Chondrocyte (in vitro differentiated cells): ENCODE data around the gene PHF23. TPM values are rescaled to one million over a fixed set of nuclear protein-coding genes. Genes with fewer than 3 reads are reported as not detected.
A peak's percentile ranks its signal among the peaks of the same experiment; 100 is the strongest.

Experiments
- DNase-seq: peaks from one replicate; pipeline ENCODE4 v3.0.0; 2021; ENCODE audit warnings: mixed read lengths, low spot score
- H3K27ac Mint-ChIP-seq: one replicate; pipeline ENCODE4 v1.8.0; 2021; ENCODE audit warnings: mild to moderate bottlenecking, moderate library complexity, mixed read lengths; ENCODE audit not compliant: unreplicated experiment
- H3K27me3 Mint-ChIP-seq: 2 replicates; pipeline ENCODE4 v1.8.0; 2021; ENCODE audit warnings: low read depth, mixed read lengths
- H3K36me3 Mint-ChIP-seq: 2 replicates; pipeline ENCODE4 v1.8.0; 2021; ENCODE audit warnings: low read depth, mixed read lengths
- H3K4me1 Mint-ChIP-seq: 2 replicates; pipeline ENCODE4 v1.8.0; 2021; ENCODE audit warnings: low read depth, mild to moderate bottlenecking, mixed read lengths
- H3K4me3 Mint-ChIP-seq: one replicate; pipeline ENCODE4 v1.8.0; 2021; ENCODE audit warnings: mild to moderate bottlenecking, moderate library complexity, mixed read lengths; ENCODE audit not compliant: unreplicated experiment
- H3K9me3 Mint-ChIP-seq: 2 replicates; pipeline ENCODE4 v1.8.0; 2021; ENCODE audit warnings: low read depth, mixed read lengths
- CTCF ChIP-seq: fragments of 200-600 bp; sonication (generic); IDR thresholded peaks from 2 replicates; pipeline ENCODE4 v1.5.0; 2021; ENCODE audit warnings: antibody characterized with exemption, mild to moderate bottlenecking, moderate library complexity
- total RNA-seq: library from RNA; stranded (reverse); gene quantifications from 3 replicates; pipeline ENCODE4 v1.2.1, GENCODE V29; 2021

The PHF23 gene
- total RNA-seq, 1 donor from 2014 or later, result 49.5 TPM

DNA sequence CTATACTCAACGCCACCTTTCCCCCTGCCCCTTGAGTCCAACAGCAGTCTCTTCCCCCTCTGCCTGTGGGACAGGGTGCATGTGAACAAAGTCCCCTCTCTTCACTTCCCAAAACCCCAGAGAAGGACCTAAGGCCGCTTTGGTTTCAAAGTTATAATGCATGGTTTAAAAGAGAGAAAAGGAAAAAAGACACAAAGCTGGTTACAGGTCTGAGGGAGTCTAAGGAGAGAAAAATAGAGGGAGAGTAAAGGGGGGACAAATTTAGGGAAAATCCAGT lies 4.1 kb upstream of the PHF23 start:
- peaks cover 33% of the 10 kb centered on the region for H3K4me1 Mint-ChIP-seq
- peaks cover 26% of the 10 kb centered on the region for H3K36me3 Mint-ChIP-seq
- H3K27ac Mint-ChIP-seq, result peak overlapping the region; percentile 100
- no peaks in the 10 kb centered on the region for H3K9me3 Mint-ChIP-seq
- TF ChIP-seq CTCF, result peak; percentile 3
- no peaks in the 10 kb centered on the region for H3K27me3 Mint-ChIP-seq
- no peak for DNase-seq
- peak overlapping the region; percentile 87 for H3K4me3 Mint-ChIP-seq

- TF ChIP-seq CTCF, result peak; percentile 15
- Mint-ChIP-seq H3K36me3 (peaks cover 26% of the 10 kb centered on the region), H3K4me3 (peak overlapping the region; percentile 87), H3K27me3 (no peaks in the 10 kb centered on the region), H3K9me3 (no peaks in the 10 kb centered on the region), H3K4me1 (peaks cover 33% of the 10 kb centered on the region), H3K27ac (peak overlapping the region; percentile 100)
- no peak for DNase-seq
Observed at GRCh38 chr17:7242717-7243452, 3.6 kb upstream of the PHF23 start.

DNA sequence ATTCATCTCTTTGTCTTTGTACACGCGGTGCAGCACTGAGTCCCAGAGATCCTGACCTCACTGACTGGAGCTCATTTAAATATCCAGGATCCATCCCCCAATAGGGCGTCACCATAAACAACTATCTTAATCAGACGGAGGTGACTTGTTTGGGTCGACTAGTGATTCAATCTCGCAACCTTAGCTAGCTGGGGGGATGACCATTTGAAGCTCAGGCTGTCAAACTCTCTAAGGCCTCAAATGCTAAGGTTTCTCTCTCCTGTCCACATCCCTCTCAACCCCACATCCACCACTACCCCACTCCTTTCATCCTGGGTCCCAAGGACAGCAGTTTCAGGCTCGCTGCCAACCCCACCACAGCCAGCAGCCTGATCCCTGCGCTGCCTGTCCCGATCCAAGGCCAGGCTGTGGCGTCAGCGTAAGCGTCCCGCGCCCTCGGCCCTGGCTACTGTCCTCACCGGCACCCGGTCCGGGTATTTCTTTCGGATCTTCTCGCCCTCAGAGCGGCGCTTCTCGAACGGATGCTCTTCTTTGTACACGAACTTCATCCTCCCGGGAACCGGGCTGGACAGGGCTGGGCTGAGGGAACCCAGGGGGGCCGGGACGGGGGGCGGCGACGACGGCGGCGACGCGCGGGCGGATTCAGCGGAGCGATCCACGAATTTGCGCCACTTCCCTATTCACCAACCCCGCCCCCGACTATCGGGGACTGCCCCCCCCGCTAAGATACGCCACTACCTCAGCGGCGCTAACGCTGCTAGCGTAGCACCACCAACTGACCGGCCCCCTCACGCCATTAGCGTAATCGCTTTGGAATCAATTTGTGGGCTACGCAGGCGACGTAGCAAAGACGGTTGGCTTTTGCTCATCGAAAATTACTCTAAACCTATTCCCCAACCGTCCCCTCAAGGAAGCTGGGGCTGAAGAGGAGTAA lies 2.8 kb upstream of the PHF23 start, which contains the start of gene GABARAP:
GABARAP (minus strand) TSS at position 667 of the 934 bp plus-strand sequence; CDS start at position 548, 119 bp downstream.
- Mint-ChIP-seq H3K9me3 (no peaks in the 10 kb centered on the region), H3K36me3 (peaks cover 26% of the 10 kb centered on the region), H3K4me1 (peaks cover 38% of the 10 kb centered on the region), H3K27ac (peak within 1 kb of the TSS; percentile 100), H3K27me3 (no peaks in the 10 kb centered on the region), H3K4me3 (peak within 1 kb of the TSS; percentile 87)
- no peak for DNase-seq
- TF ChIP-seq CTCF, result no peak

- Mint-ChIP-seq H3K27ac (peak overlapping the region; percentile 100), H3K4me1 (peaks cover 45% of the 10 kb centered on the region), H3K9me3 (no peaks in the 10 kb centered on the region), H3K4me3 (peak overlapping the region; percentile 87), H3K36me3 (peaks cover 25% of the 10 kb centered on the region), H3K27me3 (no peaks in the 10 kb centered on the region)
- DNase-seq, result no peak
- no peak for TF ChIP-seq CTCF
Observed at GRCh38 chr17:7241090-7241733, 2.0 kb upstream of the PHF23 start.

GRCh38 chr17:7240375-7240774 lies 1.1 kb upstream of the PHF23 start:
- peak overlapping the region; percentile 87 for H3K4me3 Mint-ChIP-seq
- peaks cover 54% of the 10 kb centered on the region for H3K4me1 Mint-ChIP-seq
- no peaks in the 10 kb centered on the region for H3K9me3 Mint-ChIP-seq
- peaks cover 26% of the 10 kb centered on the region for H3K36me3 Mint-ChIP-seq
- no peak for DNase-seq
- no peaks in the 10 kb centered on the region for H3K27me3 Mint-ChIP-seq
- TF ChIP-seq CTCF, result no peak
- peak overlapping the region; percentile 92 for H3K27ac Mint-ChIP-seq
